IPS-NIHi7 (cell line): ENCODE data around the gene CHPF2.

ENCODE experiments used
- DNase-seq: peaks from one replicate; pipeline ENCODE4 v3.0.0; 2012; ENCODE audit warnings: mixed read lengths; ENCODE audit errors: extremely low spot score

Gene CHPF2

DNA sequence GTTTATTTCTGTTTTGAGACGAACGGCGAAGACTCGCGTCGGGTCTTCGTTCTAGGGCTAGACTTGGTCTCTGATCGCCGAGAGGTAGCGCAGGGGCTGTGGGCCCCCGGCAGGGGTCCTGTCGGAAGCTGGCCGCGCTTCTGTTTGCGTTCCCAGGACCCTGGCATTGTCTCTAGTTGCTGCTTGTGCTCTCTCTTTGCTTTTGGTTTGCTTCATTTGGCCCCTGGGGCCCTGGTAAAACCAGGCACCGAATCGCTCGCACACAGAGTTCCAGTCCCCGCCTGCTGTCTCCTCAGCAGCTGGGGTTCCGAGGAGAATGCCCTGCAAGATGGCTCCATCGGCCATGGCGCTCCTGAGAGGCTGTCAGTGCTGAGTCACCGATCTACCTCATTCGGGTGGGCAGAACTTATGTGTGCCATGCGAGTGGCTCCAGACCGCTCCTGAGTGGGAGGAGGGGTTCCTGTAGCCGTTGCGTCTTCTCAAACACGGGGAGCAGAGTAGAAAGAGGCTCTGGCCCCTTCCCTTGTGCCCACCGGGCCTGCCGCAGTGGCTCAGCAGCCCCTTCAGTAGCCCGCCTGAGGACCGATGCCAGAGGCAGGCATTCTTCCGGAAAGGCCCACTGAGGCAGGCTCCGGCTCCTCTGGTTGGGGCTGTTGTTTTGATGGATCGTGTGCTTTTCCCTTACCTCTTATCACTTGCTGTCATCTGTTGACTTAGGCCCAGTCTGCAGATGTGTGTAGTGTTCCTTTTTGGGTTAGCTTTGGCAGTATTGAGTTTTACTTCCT is 826 bp downstream of the CHPF2 start:
- no peak for DNase-seq

DNA sequence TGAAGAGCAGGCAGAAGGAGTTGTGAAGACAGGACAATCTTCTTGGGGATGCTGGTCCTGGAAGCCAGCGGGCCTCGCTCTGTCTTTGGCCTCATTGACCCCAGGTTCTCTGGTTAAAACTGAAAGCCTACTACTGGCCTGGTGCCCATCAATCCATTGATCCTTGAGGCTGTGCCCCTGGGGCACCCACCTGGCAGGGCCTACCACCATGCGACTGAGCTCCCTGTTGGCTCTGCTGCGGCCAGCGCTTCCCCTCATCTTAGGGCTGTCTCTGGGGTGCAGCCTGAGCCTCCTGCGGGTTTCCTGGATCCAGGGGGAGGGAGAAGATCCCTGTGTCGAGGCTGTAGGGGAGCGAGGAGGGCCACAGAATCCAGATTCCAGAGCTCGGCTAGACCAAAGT is 1.5 kb downstream of the CHPF2 start:
- no peak for DNase-seq

DNA sequence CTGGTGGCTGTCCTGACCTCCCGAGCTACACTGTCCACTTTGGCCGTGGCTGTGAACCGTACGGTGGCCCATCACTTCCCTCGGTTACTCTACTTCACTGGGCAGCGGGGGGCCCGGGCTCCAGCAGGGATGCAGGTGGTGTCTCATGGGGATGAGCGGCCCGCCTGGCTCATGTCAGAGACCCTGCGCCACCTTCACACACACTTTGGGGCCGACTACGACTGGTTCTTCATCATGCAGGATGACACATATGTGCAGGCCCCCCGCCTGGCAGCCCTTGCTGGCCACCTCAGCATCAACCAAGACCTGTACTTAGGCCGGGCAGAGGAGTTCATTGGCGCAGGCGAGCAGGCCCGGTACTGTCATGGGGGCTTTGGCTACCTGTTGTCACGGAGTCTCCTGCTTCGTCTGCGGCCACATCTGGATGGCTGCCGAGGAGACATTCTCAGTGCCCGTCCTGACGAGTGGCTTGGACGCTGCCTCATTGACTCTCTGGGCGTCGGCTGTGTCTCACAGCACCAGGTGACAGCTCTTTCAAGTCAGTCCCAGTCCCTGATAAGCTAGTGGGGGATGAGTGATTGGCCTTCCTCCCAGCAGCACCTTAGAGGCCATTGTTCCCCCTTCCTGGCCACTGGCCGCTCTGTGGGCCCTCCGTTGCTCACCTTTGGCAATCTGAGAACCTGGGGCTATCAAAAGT is 3.0 kb downstream of the CHPF2 start:
- DNase-seq = no peak

DNA sequence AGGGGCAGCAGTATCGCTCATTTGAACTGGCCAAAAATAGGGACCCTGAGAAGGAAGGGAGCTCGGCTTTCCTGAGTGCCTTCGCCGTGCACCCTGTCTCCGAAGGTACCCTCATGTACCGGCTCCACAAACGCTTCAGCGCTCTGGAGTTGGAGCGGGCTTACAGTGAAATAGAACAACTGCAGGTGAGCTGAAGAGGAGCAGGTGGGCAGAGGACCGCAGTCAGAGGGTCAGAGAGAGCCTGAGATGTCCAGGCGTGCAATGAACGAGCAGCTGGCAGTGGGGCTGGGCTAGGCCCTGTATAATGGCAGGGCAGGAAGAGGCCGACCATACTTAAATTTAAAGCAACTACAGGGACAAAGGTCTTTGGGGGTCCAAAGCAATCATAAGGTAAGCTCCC is 4.1 kb downstream of the CHPF2 start:
- DNase-seq = no peak

DNA sequence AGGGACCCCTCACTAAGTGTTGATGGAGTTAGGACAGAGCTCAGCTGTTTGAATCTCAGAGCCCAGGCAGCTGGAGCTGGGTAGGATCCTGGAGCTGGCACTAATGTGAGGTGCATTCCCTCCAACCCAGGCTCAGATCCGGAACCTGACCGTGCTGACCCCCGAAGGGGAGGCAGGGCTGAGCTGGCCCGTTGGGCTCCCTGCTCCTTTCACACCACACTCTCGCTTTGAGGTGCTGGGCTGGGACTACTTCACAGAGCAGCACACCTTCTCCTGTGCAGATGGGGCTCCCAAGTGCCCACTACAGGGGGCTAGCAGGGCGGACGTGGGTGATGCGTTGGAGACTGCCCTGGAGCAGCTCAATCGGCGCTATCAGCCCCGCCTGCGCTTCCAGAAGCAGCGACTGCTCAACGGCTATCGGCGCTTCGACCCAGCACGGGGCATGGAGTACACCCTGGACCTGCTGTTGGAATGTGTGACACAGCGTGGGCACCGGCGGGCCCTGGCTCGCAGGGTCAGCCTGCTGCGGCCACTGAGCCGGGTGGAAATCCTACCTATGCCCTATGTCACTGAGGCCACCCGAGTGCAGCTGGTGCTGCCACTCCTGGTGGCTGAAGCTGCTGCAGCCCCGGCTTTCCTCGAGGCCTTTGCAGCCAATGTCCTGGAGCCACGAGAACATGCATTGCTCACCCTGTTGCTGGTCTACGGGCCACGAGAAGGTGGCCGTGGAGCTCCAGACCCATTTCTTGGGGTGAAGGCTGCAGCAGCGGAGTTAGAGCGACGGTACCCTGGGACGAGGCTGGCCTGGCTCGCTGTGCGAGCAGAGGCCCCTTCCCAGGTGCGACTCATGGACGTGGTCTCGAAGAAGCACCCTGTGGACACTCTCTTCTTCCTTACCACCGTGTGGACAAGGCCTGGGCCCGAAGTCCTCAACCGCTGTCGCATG is 5.2 kb downstream of the CHPF2 start:
- DNase-seq = no peak

GRCh38 chr7:151238190-151238810 is 6.0 kb downstream of the CHPF2 start:
- no peak for DNase-seq

GRCh38 chr7:151238924-151239836 is 6.9 kb downstream of the CHPF2 start:
- no peak for DNase-seq

DNA sequence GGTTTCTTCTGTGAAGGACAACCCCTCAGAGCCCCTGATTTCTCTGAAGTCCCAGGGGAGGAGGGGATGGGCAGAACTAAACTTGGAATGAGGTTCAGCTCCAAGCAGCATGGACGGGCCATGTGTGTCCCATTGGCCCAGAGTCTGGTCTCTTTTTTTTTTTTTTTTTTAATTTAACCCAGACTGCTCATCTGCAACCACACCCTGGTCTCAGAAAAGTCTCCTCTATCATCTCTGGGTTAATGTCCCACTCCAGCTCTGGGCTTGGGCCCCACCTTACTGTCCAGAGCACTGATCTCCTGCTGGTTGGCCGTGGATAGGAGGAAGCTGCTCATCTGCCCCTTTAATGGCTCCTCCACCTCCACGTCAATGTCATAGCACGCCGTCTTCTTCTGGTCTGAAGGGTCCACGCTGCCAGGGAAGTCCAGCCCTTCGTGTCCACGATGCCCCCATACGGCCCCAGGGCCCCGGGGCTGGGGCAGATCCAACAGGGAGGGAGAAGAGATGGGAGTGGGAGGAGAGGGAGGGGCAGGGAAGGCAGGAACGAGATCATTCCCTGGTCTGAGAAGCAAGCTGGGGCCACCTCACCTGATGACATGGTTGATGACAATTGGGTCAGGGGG is 7.7 kb downstream of the CHPF2 start:
- no peak for DNase-seq

GRCh38 chr7:151240536-151240935 is 8.3 kb downstream of the CHPF2 start:
- DNase-seq = no peak

- no peak for DNase-seq
Measured at GRCh38 chr7:151240942-151241754, 8.9 kb downstream of the CHPF2 start.

DNA sequence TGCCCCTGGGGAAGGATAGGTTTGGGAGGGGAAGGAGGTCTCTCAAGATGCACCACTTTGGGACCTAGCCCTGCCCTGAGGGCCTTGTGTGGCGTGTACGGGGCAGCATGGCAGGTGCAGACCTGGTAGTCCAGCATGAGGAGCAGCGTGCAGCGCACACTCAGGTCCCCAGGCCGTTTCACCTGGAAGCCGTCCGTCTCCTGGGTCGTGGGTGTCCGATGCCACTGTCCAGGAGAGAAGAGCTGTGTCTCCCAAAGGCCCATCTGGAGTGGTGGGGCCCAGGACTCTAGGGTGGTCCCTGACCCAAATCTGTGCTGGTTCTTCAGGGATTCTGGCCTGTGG is 9.4 kb downstream of the CHPF2 start:
- DNase-seq = no peak

GRCh38 chr7:151242159-151243044 is 10.1 kb downstream of the CHPF2 start:
- DNase-seq = no peak

DNA sequence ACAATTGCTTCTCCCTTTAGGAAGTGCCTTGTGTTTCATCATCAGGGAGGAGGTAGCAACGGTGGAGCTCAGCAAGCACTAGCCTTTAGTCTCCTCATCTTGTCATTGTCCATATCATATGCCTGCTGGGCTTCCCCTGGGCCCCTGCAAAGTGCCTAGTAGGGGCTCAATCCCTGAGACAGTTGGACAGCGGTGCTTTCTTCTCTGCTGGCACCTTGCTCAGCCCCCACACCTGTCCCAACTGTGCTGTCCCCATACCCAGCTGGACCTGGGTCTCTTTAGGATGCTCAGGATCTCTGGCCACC is 10.7 kb downstream of the CHPF2 start:
- no peak for DNase-seq

- DNase-seq = no peak
Measured at GRCh38 chr7:151243408-151244195, 11.3 kb downstream of the CHPF2 start.

DNA sequence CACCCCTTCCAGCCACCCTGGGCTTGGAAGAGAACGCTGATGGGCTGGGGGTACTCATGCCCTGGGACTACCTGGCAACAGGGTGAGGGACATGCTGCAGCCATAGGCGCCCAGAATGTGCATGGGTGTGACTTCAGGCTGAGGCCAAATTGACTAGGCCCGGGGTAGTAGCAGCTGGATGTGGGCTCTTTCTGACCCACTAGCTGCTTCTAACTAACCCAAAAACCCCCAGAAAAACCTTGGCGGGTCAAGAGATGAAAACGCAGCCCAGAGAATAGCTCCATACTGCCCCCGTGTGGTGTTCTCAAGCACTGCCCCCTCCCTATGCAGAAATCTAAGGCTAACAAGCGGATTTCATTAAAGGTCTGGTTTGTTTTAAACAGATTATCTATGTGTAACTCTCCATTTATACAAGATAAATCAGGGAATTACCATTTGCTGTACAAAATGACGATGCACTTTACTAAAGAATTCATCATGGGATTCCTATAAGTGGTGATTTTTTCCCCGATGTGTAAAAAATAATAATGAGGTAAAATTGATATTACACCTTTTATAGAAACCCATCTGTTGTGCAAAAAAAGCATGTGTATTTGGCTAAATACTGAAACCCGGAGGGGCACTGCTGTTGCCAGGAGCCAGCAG is 12.0 kb downstream of the CHPF2 start:
- peak; percentile 66 for DNase-seq

- DNase-seq = no peak
Measured at GRCh38 chr7:151244841-151245346, 12.6 kb downstream of the CHPF2 start.
